Measurements from ENCODE around the gene THADA.

Gene THADA

DNA sequence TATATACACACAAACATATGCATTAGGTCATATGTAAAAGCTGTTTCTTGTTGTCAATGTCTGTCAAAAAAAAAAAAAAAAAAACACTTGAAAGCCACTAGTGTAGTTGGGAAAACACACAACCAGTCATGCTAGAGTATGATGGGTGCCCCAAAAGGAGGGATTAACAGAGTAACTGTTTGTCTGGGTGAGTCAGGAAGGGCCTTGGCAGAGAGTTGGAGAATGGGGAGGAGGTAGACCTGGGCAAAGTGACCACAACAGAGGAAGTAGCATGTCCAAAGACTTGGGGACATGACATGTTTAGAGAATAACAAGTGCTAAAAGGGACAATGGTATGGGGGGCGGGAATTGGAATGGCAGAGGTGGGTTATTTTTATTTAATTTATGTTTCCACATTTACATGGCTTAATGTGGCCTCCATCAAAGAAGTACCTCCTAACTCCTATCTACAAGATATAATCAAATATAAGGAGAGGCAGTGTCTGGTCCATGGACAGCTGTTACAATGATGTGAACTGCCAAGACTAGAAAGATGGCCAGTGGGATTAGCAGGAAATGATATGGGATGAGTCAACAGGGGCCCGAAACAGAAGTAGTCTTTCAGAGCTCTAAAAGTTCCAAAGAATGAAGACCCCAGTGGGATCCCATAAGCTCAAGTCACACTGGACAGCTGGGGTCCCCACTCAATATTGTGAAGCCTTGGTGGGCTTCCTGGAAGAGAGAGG is 269.6 kb downstream of the THADA start:
- DNase-seq (ENCODE audit: low spot score): no peak

DNA sequence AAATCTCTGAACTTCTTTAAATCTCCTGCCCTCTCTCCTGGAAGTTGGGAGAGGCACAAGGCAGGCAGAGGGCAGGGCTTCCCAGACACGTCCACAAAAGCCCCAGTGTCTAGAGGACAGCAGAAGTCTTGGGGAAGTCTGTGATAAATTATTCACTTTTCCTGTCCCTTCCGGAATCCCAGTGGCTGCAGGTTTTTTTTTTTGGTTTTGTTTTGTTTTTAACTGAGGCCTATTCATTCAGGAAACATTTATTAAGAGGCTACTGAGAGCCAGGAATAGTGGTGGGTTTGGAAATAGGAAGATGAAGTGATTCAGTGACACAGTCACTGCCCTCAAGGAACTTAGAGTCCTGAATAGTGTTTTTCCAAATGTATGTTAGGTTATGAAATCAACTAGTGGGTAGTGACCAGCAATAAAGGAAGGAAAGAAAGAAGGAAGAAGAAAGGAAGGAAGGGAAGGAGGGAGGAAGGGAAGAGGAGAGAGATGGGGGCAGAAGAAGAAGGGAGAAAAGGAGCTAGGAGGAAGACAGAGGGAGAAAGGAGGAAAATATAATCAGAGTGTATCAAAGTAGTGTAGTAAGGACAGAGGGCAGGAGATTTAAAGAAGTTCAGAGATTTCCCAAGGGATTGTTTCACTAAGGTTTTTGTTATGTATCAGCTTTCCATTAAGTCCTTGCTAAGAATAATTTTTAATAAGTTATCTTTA is 270.6 kb downstream of the THADA start:
- no peak for DNase-seq (ENCODE audit: low spot score)

DNA sequence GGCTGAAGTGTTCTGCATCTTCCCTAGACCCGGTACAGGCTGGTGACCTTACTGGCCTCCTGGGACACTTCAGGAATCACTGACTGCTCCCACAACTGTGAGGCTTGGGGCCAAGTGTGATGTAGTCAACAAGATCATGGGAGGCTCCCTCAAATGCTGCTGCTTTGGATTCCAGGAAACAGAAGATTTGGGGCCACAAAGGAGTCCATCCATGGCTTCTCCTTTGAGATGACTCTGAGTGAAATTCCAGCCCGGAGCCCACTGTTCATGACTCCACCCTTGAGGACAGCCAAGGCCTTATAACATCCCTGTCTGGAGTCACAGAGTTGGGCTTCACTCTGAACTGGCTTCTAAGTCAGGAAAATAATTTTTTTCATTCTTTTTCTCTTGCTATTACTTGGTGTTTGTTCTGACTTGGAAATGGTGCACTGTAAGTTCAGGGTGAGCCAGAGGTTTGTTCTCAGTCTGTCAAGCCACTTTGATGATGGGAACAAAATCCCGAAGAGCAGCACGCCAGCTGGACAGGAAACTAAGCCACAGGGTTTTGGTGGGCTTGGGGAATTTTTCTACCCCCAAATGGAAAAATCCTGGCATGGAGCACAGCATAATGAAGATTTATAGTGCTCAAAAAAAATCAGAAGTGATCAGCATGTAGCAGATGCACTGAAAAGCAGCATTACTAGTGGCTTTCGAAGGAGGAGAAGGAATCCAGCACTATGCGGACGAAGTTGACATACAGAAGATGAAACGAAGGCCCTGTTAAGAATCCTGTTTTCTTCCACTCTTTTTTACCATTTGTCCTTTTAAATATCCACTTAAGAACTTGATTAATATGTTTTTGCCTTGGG is 271.4 kb downstream of the THADA start:
- DNase-seq (ENCODE audit: low spot score): no peak

DNA sequence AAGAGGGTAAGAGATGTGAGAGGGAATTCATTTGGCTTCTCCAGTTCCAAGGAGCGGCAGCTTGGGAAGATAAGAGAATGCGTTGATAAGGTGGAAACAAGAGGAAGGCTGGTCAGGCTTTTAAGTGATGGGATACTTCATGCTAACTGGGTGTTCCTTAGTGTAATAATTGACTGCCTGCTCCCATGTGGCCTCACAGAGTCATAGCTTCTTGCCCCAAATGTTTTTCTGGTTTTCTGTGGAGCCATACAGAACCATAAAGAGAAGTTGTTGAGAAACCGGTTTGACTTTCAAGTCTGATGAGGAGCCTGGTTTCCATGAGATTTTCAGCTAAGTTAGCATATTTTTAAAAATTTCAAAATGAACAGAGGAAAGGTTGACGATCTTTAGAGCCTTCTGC is 272.0 kb downstream of the THADA start:
- DNase-seq (ENCODE audit: low spot score): no peak

DNA sequence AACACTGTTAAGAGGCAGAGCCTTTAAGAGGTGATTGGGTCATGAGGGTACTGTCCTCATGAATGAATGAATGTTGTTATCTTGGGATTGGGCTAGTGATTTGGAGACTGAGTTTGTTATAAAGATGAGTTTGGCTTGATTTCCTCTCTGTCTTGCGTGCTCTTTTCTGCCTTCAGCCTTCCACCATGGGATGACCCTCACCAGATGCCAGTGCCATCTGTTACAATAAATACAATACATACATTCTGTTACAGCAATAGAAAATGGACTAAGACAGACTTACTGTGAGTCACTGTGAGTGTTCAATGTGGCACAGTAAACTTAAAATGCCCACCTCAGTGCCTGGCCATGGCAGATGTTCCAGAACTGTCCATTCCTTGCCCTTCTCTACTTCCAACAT is 274.4 kb downstream of the THADA start:
- no peak for DNase-seq (ENCODE audit: low spot score)

DNA sequence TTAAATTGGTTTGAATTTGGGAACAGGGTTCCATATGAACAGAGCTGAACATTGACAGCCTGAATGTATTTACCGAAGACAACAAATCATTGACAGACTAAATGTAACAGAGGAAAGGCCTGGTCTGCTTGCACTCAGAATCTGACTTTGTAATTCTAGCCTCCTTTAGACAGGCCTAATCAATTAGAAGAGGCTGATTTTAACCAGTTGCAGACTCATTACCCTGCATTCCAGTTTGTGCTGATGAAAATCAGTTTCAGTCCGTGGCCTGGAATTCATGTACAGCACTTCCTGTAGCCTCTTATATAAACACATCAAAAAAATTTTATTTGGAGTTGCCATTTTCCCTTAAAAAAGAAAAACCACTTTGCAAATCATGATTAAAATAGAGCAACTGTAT is 276.3 kb downstream of the THADA start:
- DNase-seq (ENCODE audit: low spot score): no peak

DNA sequence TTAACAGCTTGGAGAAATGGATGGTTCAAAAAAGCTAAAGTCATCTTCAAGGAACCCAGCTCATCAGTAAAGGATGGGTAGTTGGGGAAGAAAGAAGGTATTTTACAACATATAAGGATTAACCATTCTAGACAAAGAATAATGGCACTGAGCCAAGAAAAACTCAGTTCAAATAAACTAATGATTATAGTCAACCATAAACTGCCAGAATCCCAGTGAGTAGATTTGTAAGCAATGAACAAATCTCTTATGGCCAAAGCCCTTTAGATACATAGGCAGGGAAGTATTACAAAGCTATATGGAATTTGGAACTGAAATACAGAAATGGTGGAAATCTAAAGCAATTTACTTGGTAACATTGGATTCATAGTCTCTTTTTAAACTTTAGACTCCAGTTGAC is 277.0 kb downstream of the THADA start:
- DNase-seq (ENCODE audit: low spot score): no peak

DNA sequence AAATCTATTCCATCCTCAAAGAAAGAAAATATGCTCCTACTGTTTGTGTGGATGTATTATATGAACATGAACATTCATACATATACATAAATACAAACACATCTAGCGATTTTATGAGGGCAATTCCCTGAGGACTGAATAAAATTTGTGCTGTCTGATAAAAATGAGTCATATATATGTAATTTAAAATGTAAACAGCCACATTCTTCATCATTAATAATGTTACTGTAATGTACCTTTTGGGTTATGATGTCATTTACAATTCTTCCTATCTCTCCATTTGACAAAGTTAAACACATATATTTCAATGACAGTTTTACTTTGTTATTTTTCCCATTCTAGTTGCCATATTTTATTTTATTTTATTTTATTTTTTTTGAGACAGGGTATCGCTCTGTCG is 278.2 kb downstream of the THADA start:
- no peak for DNase-seq (ENCODE audit: low spot score)

DNA sequence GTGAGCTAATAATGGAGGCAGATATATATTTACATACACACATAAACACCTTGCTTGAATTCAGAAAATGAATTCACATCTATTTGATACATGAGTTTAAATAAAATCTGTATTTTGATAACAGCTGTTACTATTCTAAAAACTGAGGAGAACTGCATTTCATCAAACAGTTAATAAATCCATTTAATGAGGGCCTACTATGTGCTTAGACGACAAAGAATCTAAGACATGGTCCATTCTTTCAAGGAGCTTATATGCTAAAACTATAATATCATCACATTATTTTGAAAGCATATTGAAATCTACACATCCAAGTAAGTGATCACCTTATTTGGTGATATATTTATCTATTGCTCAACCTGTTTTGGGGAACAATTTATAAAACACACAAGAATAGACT is 278.6 kb downstream of the THADA start:
- no peak for DNase-seq (ENCODE audit: low spot score)

DNA sequence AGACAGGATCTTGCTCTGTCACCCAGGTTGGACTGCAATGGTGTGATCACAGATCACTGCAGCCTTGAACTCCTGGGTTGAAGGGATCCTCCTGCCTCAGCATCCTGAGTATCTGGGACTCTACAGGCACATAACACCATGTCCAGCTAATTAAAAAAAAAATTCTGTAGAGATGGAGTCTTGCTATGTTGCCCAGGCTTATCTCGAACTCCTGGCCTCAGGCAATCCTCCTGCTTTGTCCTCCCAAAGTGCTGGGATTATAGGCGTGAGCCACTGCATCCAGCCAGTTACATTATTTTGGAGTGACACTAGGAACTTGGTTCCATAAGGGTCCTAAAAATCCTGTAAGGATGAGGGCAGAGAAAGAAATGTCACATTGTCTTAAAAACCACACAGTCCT is 280.4 kb downstream of the THADA start:
- DNase-seq (ENCODE audit: low spot score): no peak

DNA sequence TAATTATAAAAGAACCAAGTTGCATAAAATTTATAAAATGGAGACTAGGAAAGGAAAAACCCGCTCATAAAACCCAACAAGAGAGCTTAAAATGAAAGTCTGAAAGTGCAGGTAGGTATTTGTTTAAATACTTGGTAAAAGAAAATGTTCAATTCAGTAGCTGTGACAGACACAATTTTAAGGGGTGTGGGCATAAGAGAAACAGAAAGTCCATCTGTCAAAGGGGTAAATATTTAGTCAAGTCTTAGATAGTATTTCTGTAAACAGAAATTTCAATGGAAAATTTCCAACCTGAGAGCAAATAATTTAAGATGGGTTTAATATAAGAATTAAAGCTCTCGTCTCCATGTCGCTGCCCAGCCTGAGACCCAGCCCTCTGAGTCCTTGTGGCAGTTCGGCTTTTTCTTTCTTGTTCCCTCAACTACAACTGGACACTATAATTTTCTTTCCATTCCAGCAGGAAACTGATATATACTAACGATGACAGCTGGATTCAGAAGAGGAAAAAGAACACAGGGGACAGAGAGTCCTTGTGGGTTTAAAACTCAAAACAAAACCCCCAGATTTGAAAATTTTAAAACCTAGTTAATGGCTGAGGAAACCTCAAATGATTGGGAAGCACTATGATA is 281.4 kb downstream of the THADA start:
- DNase-seq (ENCODE audit: low spot score): no peak

DNA sequence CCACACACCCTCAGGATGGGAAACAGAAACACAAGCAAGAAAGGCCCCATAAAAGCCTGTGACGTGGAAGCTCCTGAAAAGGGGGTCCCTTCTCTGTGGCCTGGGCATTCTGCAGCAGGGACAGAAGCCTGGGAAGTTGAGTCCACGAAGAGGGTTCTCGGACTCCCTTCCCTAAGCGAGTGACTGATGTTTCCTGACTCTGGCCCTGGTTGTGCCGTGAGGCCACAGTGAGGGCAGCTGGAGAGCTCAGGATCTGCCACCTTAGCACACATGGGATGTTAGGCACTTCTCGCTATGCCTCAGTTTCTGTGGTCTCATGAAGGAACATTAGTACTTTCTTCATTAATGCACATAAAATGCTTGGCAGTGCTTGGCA is 282.2 kb downstream of the THADA start:
- DNase-seq (ENCODE audit: low spot score): no peak

DNA sequence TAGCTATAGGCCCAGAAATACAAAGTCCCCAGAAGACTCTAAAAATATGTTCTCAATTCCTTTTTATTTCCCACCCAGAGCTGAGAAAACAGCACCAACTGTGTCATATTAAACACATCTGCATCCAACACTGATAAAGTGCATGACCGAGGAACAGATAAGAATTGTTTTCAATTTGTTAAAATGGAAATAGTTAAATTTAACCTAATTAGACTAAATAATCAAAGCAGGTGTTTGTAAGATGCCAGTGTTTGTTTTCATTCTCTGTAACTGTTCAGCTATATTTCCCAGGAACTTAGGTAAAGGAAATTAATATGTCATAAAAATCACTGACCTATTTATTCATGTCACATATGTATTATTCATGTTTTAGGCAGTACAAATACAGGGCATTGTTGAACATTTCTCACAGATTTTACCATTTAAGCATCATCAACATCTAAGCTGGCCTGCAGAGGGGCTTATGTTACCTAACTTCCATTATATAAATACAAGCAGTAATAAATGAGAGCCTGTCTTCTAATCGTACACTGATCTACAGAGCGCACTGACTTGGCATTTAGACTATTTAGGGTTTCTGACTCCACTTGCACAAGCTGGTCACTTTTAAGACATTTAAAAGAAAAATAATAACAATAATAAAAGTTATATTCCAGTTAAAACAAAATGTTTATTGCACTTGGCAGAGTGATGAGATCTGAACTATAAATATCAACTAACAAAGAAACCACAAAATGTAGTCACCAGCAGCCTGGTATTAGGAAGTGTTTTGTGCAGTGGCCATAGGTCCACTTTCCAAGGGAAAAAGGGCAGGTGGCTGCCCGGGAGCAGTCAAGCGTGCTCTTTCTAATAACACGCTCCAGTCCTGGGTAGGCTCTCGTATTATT is 282.8 kb downstream of the THADA start:
- DNase-seq (ENCODE audit: low spot score): no peak

DNA sequence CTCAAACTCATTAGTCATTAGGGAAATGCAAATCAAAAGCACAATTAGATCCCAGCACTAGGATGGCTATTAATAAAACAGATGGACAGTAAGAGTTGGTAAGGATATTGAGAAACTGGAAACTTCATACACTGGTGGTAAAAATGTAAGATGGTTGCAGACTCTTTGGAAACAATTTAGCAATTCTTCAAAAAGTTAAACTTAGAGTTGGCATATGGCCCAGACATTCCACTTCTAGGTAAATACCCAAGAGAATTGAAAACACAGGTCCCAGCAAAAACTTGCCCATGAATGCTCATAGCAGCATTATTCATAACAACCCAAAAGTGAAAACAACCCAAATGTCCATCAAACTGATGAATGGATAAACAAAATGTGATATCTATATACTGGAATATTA is 284.6 kb downstream of the THADA start:
- no peak for DNase-seq (ENCODE audit: low spot score)

DNA sequence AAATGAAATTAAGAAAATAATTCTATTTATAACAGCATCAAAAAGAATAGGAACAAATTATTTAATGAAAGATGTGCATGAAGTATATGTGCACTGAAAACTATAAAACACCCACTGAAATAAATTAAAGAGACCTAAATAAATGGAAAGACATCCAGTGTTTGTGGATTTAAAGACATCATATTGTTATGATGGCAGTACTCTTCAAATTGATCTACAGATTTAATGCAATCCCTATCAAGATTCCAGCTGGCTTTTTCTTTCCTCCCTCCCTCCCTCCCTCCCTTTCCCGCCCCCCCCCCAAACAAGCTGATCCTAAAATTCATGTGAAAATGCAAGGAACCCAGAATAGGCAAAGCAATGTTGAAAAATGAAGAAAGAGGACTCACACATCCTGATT is 285.9 kb downstream of the THADA start:
- DNase-seq (ENCODE audit: low spot score): no peak

DNA sequence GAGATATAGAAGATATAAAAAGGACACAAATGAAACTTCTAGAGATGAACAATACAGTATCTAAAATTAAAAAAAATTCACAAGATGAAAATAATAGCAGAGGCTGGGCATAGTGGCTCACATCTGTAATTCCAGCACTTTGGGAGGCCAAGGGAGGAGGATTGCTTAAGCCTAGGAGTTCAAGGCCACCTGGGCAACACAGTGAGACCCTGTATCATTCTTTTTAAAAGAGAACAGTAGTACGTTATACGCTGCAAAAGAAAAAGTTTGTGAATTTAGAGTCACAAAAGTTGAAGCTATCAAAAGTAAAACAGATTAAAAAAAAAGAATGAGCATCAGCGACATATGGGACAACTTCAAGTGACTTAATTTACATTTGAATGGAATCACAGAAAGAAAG is 287.9 kb downstream of the THADA start:
- DNase-seq (ENCODE audit: low spot score): no peak

DNA sequence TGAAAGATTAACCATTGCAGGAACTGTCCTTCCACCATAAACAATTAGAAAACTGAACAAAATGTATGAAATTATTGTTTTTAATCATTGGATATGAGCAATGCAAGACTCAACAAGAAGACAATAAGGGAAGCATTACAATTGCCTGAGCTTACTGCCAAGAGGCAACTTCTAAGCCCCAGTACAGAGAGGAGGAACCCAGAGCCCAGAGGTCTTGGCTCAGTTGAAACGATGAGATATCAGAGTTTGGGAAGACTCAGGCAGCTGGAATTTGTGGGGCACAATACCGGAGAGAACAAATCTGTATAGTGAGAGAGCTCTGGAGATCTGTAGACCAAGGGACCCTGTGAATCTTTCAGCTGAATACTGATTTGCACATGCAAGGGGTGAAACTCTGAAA is 288.8 kb downstream of the THADA start:
- DNase-seq (ENCODE audit: low spot score): no peak

DNA sequence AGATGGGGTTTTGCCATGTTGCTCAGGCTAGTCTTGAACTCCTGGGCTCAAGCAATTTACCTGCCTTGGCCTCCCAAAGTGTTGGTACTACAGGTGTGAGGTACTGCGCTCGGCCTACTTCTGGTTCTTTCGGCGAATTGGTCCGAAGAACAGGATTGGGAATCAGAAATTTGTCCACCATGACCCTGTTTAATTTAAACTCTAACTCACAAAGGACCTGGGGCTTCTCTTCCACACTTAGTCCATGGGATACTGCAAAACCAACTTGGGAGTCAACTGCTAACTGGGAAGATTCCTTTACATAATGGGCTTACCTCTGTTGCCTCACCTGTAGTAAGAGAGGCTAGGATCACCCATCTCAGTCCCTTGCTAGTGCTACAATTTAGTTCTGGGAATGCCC is 289.6 kb downstream of the THADA start:
- DNase-seq (ENCODE audit: low spot score): no peak

DNA sequence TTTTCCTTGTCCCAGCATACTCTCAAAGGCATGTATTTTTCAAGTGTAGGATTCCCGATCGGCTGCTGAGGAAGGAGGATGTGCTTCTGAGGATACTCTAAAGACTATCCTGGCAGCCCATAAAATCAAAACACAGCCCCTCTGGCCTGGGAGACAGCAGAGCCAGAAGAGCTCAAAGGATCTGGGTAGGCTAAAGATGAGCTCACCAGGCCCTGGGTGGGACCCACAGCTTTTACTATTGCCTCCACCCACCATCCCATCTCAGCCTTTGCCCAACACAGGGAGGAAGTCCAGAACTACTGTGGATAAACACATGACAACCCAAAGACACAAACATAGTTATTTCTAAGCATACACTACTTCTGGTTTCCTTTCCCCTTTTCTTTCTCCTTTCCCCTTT is 290.3 kb downstream of the THADA start:
- DNase-seq (ENCODE audit: low spot score): no peak

DNA sequence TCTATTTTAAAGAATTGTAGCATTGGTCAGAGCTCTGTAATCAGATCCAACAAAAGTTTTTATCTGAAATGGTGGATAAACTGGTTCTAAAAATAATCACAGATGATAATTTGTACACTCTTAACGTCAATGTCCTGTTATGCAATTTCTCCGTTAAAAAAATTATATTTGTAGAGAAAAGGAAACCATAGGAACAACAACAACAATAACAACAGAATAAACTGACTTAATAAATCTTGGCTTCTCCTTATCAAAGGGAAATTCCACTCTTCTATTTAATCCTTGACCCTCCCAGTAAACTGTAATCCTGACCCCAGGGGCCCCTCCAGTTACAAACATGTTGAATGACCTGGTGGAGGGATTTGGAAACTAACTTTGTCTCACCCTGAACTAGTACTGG is 290.8 kb downstream of the THADA start:
- DNase-seq (ENCODE audit: low spot score): no peak

DNA sequence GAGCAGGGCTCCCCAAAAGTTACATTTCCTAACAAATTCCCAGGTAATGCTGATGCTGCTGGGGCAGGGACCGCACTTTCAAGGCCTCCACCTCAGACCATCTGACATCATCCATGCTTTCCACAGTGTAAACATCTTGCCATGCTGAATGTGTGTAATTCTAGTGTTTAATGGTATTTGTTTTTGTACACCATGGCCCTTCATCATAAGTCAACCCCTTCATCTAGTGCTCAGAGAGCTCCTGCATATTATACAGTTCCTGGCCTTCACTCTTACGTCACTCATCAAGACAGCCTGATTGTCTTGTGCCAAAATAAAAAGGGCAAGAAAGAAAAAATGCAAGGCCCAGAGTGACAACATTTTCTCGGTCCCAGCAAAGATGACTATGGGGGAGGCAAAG is 291.9 kb downstream of the THADA start:
- DNase-seq (ENCODE audit: low spot score): no peak

Data from activated CD4-positive, alpha-beta T cell treated with anti-CD3 and anti-CD28 coated beads, Interleukin-2, Interleukin-4, amounts not matched to agents 100 ng/mL and 50 ng/mL, durations not matched to agents 16 hours and 8 hours (primary cell).